ENCODE measurements around the gene MEP1B.
"Not testable (repeated sequence)": the region's sequence is repeated elsewhere in the genome, so short reads cannot be mapped to it uniquely, and the experiment has no call there.

MEP1B gene

DNA sequence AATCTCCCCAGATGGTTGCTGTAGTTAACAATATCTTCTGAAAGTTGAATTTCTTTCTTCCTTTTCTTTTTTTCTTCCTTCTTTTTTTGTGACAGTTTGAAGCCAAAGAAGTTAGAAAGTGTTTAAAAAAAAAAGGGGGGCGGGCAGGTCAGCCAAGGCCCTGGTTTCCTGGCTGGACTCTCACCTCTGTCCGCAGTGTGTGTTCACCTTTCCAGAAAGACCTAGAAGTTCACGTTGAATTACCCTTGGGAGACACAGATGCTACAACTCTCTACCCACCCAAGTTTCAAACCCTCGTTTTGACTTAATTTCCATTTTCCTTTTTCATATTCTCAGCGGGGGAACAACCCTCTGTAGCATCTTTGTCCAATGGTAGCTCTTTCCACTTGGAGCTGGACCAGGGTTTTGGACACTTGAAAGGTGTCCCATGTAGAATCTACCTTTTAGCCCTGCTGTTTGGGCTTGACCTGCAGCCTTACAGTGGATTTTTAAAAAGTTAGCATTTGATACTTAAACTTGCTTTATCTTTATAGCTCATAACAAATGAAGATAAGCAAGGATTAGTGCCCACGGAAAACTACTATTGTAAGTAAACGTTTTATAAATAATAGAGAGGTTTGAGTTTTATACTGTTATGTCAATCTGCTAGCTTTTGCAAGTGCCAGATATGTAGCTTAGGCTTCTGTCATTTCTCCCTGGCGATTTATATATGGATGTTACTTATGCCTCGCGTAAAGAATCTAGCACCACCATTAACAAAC, 20.0 kb downstream of the MEP1B start:
- DNase-seq = no peak

DNA sequence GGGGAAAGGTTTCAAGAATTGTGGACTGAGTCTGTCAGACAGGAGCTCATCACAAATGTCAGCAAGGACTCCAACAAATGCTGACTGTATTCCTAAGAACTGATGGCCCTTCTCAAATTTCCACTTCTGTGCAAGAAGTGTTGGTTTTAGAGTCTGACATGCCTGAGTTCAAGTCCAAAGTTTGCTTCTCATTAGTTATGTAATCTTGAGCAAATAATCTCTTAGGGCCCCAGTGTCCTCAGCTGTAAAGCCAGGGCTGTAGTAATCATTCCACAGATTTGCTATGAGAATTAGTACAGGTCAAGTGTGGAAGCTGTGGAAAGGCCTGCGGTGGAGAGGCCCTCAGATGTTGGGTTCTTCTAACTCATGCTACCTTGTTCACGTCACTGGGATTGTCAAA, 23.9 kb downstream of the MEP1B start:
- DNase-seq = no peak

DNA sequence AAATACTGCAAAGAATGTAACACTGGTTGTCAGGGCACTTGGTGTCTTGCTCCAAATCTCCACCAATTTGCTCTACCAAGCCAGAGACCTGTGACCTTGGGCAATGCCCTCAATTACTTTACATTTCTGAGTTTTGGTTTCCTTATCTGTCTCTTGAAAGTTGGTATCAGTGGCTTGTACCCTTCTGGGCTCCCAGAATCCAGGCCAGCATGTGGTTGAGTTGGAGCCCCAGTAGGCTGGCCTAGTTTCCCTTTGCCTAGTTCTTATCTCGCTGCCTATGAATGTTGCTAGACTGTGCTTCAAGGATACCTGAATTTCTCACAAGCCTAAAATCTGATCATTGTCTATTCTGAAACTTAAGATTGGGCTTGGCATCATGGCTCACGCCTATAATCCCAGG, 26.6 kb downstream of the MEP1B start:
- no peak for DNase-seq

DNA sequence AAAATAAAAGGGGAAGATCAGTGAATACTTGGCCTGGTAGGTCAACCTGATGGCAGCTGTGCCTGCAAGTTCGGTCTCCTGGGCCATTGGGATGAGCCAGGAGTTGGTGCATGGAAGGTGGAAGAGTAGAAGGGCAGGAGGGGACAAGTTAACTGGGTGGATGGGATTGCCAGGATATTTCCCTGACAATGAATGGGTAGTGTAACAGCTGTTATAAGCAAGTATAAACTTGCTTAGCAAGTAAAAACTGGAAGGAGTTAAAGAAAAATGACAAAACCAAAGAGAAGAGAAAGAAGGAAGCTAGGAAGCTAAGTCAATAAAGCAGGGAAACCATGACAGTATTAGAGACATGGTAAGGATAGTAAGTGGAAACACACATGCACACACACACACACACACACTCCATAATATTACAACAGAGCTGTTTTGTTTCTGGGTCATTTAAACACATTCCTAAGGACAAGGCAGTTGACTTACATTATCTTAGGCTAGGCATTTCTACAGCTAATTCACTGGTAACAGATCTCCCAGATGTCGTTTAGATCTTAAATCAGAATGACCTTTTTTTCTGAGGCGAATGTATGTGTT, 29.7 kb downstream of the MEP1B start:
- no peak for DNase-seq

DNA sequence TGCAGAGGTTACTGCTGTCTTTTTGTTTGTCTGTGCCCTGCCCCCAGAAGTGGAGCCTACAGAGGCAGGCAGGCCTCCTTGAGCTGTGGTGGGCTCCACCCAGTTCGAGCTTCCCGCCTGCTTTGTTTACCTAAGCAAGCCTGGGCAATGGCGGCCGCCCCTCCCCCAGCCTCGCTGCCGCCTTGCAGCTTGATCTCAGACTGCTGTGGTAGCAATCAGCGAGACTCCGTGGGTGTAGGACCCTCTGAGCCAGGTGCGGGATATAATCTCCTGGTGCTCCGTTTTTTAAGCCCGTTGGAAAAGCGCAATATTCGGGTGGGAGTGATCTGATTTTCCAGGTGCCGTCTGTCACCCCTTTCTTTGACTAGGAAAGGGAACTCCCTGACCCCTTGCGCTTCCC, 43.5 kb downstream of the MEP1B start:
- DNase-seq = not testable (repeated sequence)

DNA sequence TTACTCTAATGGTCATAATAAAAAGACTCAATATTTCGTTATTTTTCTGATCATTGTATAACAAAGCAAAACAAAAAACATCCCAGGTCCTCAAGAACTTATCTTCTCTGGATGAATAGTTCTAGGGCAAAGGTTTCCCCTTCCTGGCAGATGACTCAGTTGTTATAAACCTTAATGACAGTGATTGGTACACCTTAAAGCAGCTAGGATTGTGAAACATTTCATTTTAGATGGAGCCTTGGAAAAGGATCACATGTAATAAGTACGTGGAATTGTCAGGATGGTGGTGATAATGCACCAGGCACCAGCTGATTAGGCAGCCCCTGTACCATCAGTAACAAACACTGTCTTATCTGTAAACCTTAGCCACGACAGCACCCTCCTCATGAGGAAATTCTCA, 47.2 kb downstream of the MEP1B start:
- no peak for DNase-seq

DNA sequence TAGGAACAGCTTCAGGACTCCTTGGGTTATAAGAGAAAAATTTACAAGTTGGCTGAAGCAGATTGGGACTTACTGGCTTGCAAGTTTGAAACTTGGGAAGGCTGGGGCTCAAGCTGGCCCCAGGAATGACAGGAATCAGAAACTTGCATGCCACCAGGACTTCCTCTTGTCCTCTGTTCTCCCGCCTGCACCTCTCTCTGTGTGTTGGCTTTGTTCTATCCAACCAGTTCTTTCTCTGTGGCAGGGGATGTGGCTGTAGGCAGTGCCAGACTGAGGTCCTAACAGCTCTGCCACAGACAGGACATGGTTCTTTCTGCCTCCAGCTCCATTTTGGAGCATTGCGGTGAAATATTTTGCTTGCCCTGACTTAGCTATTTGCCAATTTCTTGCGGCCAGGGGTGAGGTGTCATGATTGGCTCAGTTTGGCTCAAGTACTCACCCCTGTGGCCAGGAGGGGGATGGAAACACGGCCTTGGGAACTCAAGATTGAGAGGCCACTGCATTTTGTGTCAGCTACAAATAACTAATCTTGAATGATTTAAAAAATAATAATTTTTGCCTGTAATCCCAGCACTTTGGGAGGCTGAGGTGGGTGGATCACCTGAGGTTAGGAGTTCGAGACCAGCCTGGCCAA, 48.9 kb downstream of the MEP1B start:
- DNase-seq = no peak

DNA sequence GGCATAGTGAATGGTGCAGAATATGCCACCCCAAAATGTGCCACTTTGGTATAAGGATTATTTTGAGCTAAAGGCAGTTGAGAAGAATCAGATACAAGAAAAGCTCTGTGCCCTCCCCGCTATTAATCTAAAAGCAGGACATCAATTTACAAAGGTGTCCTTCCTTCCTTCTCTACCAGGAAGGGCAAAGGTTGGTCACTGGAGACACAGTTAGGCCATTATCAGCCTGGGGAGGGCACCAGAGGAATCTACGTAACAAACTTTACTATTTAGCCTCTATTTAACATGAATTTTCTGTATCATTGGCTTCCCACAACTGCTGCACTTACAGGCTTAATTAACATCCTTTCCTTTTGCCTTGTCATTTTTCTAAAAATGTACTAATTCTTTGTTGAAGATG, 52.6 kb downstream of the MEP1B start:
- no peak for DNase-seq

DNA sequence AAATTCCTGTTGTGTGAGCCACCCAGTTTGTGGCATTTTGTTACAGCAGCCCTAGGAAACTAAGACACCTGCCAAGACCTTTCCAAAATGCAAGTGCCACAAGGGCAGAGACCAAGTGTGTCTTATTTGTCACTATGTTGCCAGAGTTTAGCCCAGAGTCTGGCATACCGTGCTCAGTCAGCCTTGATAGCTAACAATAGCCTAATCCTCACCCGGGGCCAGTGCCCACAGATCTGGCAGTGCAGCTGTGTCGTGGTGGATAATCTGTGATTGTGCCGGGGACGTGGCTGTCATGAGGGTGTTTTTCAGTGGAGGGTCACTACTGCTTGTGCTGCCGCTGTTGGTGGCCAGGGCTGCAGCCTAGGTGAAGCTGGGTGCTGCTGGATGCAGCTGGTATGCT, 53.5 kb downstream of the MEP1B start:
- DNase-seq = no peak

DNA sequence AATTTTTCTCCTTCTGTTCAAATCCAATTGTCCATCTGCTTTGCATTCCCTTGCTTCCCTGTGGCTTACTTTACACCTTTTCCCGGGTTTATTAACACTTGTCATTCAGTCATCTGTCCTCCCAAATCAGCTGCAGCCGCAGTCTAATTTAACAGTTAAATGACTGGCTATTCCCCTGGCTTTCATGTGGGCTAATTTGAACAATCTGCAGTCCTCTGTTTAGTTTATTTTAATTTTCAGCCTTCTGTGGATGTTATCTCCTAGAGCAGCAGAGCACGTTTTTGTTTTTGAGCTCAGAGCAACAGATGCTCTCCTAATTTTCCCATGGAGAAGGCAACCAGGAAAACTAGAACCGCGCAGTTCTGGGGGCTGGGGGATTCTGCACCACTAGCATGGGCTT, 55.0 kb downstream of the MEP1B start:
- DNase-seq = no peak

DNA sequence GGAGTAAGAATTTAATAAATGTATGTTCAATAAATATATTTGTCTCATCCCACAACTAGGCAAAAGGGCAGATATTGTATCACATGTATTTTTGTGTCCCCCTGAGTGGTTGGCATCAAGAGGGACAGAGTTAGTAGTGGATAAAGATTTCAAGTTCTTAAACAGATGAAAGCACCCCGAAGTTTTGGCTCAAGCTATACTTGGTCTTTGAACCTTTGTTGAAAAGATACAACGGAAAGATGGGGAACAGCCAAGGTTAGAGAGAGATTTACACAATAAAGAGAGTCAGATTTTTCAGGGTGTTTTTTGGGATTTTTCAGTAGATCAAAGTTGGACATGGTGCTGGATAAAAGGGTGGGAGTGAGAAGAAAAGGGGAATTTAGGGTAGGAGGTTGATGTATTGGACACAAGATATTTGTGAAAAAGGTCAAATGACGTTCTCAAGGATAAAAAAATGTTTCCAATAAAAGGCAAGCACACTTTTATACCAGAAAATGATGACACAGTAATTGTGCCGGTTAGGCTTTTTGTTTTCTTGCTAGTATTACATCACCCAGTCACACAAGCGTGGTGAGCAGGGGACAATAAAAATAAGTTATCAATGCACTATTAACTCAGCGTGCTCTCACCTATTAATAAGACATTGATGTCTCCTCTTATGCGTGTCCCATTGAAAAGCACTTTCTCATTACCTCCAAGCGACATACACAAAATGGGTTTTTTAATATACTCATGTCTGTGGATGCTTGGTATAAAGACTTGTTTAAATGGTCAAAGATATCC, 59.5 kb downstream of the MEP1B start:
- DNase-seq = no peak

DNA sequence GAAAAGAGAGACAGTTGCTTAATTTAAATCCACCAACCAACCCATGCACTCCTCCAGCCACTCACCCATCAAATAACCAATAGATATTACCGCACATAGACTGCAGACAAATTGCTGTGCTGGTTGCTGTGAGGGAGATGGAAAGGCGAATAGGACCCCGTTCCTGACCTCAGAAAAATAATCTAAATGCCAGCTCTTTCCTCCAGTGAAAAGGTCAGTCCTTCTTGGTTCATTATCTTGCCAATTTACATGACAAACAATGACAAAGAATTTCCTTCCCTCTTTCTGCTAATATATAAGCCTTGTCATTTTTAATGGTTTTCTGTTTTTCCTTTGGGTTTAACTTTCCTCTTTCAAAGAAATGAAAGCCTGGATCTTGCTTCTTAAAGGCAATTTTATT, 61.6 kb downstream of the MEP1B start:
- no peak for DNase-seq

DNA sequence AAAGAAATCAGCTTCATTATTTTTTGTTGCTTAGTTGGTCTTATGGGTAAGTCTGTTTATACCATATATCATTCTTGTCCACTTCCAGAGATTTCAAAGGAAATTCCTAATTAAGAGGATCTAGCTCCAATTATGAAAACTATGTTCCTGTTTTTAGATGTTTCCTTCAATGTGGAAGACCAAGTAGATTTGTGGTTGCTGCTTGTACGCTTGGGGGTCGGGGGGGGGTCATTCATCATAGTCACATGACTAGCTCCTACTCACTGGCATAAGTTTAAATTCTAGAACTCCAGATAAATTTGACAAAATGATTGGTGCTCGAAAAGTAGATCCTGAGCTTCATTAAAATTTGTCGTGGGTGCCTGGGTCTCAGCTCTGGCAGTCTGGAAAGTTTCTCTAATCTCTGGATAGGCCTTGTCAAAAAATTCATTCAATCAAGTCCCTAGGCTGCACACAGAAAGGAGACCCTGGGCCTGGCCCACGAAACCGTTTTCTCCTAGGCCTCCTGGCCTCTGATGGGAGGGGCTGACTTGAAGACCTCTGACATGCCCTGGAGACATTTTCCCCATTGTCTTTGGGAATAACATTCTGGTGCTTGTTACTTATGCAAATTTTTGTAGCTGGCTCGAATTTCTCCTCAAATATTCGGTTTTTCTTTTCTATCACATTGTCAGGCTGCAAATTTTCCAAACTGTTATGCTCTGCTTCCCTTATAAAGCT, 62.5 kb downstream of the MEP1B start:
- DNase-seq = no peak

DNA sequence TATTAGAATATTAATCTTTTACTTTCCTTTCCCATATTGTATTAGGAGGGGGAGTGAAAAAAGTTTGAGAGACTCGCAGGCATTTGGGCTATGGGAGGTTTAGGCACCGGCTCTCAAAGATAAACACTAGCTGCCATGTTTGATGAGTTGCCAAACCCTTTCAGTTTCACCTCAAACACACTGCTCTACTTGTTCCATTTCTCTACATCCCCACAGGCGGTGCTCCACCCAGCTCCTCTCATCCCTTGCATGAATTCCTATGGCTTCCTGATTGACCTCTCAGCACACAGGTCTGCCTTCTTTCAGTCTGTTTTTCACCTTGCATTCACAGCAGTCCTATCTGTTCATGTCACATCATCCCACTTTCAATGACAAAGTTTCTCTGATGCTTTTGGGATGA, 65.7 kb downstream of the MEP1B start:
- no peak for DNase-seq

DNA sequence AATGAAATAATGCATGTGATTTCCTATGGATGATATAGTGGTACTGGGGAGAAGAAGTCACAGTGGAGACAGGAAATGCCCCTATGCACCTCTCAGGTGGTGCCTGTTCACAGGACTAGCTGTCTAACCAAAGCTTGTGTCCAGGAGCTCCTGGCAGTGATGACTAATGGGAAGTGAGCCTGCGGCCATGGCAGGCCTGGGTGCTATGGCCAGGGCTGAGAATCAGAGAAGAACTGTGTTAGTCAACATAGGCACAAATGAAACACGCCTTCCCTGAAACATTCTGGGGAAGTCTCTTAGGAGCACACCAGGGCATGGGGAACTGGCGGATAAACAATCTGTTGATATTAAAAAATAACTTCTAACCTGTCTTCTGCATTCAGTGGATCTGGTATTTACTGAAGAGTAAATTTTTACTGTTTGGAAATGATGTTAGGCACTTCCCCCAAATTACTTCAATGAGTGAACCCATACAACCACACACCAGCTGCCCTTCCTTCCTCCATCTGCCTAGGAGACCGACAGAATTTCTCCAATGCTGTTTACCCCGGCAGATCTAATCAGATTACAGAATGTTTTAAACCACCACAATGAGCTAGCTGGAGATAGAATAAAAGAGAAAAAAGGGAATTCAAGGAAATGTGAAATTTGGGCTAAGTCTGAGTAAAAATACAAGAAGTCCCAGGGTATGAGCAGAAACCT, 67.4 kb downstream of the MEP1B start:
- DNase-seq = no peak

DNA sequence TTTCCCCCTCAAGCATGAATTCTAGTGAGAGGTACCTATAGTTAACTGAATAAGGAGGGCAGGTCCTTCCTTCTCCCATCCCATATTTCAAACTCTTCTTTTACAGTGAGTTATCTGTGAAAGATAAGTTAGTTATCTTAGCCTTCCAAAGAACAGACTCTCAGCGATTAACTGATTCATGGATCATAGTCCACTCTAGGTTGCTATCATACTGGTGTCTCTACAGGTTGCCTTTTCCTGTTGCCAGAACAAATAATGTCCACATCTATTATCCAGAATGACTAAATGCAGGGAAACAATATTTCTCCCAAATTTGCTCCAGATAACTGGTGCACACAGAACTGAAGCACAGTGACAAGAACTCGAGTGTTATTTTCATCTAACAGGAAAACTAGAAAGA, 68.3 kb downstream of the MEP1B start:
- no peak for DNase-seq

DNA sequence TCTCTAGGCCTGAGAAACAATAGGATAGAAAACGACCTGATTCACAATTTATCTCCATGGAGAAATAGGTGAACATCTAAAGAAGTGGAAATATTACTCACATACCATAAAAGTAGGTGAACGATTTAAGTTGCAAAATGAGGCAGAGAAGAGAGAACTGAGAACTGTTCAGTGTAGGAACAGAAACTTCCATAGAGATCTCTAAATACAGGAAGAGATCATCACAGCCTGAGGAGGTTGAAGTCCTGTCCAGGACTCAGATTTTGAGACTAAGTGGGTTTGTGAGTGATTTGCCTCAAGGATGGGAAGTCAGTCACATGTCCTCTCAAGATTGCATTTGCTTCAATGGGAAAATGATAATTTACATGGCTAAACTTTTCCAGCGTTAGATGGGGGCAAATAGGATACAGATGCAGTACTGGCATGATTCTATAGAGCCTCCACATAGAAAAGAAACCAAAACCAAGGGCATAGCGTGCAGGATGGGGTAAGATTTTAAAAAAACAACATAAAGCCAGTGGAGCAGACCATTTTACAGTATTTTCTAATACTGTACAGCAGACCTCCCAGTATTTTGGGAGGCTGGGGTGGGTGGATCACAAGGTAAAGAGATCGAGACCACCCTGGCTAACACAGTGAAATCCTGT, 68.8 kb downstream of the MEP1B start:
- DNase-seq = no peak

DNA sequence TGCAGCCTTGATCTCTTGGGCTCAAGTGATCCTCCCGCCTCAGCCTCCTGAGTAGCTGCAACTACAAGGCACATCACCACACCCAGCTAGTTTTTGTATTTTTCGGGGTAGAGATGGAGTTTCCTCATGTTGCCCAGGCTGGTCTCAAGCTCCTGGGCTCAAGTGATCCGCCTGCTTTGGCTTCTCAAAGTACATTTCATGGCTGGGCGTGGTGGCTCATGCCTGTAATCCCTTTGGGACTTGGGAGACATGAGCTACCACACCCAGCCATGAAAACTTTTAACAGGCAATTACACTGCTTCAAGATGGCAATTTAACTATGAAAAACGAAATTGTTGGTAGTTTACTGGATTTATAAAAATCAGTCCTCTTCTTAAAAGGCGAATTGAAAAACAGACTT, 69.7 kb downstream of the MEP1B start:
- DNase-seq = no peak

DNA sequence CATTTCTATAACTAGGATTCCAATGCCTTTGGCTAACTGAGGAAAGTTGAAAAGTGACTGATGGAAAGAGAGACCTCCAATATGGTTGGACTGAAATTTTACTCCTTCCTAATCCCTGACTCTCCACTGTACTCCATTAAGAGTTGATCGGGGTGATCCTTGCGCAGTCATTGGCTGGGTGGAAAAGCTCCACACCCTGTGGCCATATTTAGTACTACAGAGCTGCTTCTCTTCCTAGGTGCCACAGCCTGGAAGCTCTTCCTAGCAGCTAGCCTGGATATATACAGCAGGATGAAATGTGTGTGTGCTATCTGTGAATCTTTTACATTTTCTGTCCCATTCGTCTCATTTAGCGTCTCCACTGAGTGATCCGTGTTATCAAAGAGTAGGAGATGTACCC, 71.2 kb downstream of the MEP1B start:
- no peak for DNase-seq

DNA sequence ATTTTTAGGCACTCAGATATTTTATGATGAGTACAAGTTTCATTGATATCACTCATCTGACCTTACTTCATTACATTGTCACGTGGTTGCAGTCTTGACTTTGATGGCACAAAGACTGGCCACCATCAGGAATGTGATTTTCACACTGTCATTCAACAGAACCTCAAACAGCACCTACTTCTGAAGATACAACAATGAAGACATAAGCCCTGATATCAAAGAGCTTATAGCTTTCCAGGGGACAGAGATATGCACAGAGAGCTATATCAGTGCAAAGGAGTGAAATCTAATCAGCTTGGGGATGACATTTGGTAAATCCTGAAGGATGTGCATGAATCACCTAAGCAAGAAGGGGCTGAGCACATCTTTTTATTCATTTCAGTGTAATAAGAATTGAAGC, 72.3 kb downstream of the MEP1B start:
- no peak for DNase-seq

DNA sequence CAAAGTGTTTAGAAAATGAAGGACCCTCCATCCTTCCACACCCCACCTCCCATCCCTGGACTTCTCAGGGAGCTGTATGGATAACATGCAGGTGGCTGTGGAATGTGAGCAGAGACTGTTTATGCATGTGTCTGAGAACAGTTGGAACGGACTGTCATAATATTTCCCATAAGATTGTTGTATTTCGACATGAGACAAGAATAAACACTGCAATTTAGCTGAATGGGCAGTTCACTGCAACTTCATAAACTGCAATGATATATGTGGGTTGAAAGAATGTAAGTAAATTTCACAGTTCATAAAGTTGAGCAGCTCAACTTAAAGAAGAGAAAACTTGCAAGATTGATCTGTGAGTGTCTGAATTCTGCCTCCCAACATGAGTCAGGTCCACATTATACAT, 74.6 kb downstream of the MEP1B start:
- no peak for DNase-seq

DNA sequence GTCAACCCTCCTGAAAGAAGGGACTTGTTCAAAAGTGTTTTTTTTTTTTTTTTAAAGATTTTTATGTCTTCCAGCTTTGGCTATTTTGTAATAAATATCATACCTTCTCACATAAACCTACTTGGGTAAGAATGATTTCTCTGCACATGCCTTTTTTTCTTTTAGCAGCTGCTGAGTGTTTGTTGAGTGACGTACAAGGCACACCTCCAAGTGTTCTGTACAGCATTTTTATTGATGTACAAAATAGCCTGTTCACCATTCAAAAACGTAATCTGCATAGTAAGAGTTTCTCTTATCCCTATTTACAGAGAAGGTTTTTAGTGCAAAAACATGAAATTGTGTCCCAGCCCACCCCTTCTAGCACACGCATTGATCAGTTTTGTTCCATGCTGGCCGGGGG, 77.6 kb downstream of the MEP1B start:
- no peak for DNase-seq

All from AML-193 (cell line).